ENCODE results near the gene MT1A. TPM values are rescaled to one million over a fixed set of nuclear protein-coding genes. Genes with fewer than 3 reads are reported as not detected.

MT1A gene
- not detected in 2 replicates for total RNA-seq

GRCh38 chr16:56637814-56638750 is at the start of gene MT1A:
TSS of gene MT1A (plus strand) at chr16:56638666. CDS start at chr16:56638739, 73 bp downstream.

DNA sequence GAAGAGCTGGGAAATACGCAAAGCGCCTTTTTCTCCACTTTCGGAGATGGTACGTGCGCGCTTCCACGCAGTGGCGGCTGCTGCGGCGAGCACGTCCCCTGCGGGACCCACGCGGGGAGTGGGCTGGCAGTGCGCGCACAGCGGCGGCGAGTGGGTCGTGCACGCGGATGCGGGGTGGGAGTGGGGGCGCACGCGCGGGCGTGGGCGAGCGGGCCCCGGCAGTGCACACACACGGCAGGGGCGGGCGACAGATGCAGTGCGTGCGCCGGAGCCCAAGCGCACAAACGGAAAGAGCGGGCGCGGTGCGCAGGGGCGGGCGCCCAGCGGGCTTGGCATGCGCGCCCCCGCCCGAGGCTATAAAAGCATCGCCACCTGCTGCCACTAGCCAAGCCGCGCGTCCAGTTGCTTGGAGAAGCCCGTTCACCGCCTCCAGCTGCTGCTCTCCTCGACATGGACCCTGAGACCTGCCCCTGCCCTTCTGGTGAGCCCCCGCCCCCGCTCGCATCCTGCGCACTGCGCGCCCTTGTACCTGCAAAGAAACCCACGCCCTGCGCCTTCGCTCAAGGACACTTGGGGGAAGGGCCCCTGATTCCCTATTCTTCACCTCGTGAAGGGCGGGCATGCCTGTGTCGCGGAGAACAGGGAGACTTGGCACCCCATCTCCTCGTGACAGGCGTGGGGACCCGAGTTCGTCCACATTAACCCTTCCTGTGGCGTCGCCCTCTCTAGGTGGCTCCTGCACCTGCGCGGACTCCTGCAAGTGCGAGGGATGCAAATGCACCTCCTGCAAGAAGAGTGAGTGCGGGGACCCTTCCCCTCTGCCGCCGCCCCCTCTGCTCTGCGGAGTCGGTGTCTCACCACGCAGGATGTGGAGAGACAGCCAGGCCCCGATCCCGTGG is 49.1 kb upstream of the MT1A start, which contains the start of gene MT3:
TSS of gene MT3 (plus strand) at position 388 of the 899 bp plus-strand sequence. CDS start at position 451, 63 bp downstream.

GRCh38 chr16:56608043-56608875 is 30.2 kb upstream of the MT1A start, which contains the start of gene MT2A:
TSS of gene MT2A (plus strand) at chr16:56608584. CDS start at chr16:56608656, 72 bp downstream.

GRCh38 chr16:56625140-56625942 is 13.1 kb upstream of the MT1A start, which contains the start of gene MT1E:
TSS of gene MT1E (plus strand) at chr16:56625781. CDS start at chr16:56625852, 71 bp downstream.

DNA sequence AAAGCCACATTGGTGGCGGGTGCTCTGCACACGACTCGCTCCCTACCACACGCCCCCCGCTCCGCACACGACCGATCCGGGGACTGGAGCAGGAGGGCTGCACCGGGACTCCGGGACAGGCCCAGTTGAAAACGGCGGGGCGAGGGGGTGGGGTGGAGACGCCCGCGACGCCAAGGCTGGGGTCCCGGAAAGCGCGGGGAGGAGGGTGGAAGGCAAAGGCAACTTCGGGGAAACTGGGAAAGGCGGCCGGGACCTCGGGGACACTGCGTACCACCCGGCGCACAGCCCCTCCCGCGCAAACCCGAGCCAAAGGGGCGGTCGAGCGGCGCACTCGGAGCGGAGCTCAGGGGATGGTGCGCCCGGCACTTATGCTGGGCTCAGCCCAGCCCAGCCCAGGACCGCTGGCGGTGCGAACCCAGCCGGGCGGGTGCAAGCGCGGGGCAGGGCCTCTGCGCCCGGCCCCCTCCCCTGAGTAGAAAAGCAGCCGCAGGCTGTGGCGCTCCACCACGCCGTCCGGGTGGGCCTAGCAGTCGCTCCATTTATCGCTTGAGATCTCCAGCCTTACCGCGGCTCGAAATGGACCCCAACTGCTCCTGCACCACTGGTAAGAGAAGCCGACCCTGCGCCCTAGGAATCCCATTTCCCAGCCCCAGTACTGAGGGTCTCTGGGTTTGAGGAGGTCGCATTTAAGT is 6.2 kb upstream of the MT1A start, which contains the start of gene MT1M:
TSS of gene MT1M (plus strand) at position 504 of the 692 bp plus-strand sequence. CDS start at position 577, 73 bp downstream.

DNA sequence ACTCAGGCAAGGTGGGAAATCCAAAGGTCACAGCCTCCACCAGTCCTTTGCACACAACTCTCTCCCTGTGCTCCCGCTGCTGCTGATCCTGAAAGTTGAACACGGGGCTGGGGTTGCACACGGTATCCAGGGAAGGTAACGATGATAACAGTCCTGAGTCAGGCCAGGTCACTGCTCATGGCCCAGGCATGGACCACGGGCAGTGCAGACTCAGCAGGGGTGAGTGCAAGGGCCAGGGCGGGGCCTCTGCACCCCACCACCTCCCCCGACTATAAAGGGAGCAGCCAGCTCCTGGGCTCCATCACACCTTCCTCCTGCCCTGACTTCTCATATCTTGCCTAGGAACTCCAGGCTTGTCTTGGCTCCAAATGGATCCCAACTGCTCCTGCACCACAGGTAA is 13.1 kb downstream of the MT1A start, which contains the start of gene MT1B:
TSS of gene MT1B (plus strand) at position 301 of the 400 bp plus-strand sequence. CDS start at position 369, 68 bp downstream.

GRCh38 chr16:56657555-56658326 is 19.3 kb downstream of the MT1A start, which contains the start of gene MT1F:
TSS of gene MT1F (plus strand) at chr16:56657959. CDS start at chr16:56658059, 100 bp downstream.

DNA sequence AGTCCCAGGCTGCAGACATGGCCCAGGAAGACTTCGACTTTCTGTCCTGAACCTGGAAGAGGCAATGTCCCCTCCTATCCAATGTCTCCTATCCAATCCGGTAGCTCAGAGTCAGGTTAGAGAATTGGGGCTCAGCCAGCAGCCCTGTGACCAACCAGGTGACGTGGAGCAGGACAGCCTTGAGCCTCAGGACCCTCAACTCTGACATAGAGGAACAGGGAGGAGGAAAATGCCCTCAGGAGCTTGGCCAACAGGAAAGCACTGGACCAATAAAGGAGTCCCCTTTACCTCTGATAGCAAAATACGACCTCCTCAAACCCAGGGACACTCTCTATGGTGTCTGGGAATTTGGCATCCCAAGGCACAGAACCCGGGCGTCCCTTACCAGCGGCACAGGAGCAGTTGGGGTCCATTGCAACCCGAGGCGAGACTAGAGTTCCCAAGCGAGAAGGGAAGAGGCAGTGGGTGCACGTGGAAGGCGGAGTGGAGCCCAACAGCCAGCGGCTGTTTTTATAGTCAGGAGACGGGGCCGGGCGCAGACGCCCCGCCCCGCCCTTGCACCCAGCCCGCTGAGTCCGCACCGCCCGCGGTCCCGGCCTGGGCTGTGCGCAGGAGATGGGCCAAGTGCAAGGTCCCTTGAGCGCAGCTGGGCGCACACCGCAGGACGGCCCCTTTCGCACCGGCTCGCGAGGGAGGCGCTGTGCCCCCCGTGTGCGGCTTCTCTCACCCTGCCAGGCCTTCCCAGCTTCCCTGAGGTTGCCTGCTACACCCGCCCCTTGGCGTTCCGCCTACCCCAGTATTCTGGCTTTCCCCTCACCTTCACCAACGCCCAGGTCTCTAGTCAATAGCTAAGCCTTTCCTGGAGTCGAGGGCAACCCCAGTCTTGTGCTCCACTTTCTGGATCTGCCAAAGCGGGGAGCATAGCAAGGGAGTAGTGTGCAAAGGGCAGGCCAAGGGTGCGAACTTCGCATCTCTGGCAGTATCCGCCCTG is 29.4 kb downstream of the MT1A start, which contains the start of gene MT1G:
TSS of gene MT1G (minus strand) at position 485 of the 991 bp plus-strand sequence. CDS start at position 413, 72 bp downstream.

DNA sequence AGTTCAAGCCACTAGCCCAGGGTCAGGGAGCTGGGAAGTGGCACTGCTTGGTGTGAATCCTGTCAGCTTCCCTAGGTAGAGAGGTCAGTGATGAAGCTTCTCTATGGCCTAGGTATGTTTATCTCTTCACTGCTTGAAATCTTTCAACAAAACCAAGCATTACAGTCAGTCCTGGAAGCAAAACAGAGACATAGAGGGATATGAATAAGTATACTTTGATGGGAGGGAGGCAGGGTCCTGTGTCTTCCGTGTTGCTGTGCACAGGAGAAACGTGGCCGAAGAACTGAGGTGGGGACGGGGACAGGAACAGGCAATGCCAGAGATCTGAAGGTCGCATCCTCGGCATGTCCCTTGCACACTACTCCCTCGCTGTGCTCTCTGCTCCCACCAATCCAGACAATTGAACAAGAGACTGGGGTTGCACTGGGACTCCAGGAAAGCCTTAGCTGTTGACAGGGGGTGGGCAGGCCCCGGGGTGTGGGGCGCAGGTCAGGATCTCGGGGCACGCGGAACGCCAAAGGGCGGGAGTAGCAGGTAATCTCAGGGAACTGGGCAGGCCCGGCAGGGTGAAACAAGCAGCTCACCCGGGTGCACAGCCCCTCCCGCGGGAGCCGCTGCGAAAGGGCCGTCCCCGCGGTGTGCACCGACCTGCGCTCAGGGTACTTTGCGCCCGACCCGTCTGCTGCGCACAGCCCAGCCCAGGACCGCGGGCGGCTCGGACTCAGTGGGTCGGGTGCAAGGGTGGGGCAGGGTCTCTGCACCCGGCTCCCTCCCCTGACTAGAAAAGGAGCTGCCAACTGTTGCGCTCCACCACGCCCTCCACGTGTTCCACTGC is 30.8 kb downstream of the MT1A start, which contains the start of gene MT1H:
TSS of gene MT1H (plus strand) at position 810 of the 835 bp plus-strand sequence. CDS start 71 bp downstream, outside the sequence.

GRCh38 chr16:56681939-56682702 is 43.7 kb downstream of the MT1A start, which contains the start of gene MT1X:
TSS of gene MT1X (plus strand) at chr16:56682470. CDS start at chr16:56682541, 71 bp downstream.

Other genes starting within 250 kb of the MT1A start
- 107 and 112 TPM in 2 replicates for gene AMFR, start 213.1 kb upstream of the MT1A start, total RNA-seq
- gene NUDT21, start 187.3 kb upstream of the MT1A start, total RNA-seq, result 63.7 and 67.4 TPM in 2 replicates
- gene OGFOD1, start 187.1 kb upstream of the MT1A start, total RNA-seq, result 49.7 and 62.8 TPM in 2 replicates
- 29.3 and 35.9 TPM in 2 replicates for gene BBS2, start 118.6 kb upstream of the MT1A start, total RNA-seq
- not detected in 2 replicates for gene MT4, start 73.6 kb upstream of the MT1A start, total RNA-seq
- gene MT3, start 49.1 kb upstream of the MT1A start, total RNA-seq, result not detected in 2 replicates
- gene MT2A, start 30.1 kb upstream of the MT1A start, total RNA-seq, result 602 and 1,004 TPM in 2 replicates
- 367 and 549 TPM in 2 replicates for gene MT1E, start 12.9 kb upstream of the MT1A start, total RNA-seq
- not detected in 2 replicates for gene MT1M, start 6.0 kb upstream of the MT1A start, total RNA-seq
- not detected in 2 replicates for gene MT1B, start 13.2 kb downstream of the MT1A start, total RNA-seq
- 1.5 and 6.8 TPM in 2 replicates for gene MT1F, start 19.3 kb downstream of the MT1A start, total RNA-seq
- 1.1 TPM in 1 of 2 replicates, not detected in the other for gene MT1G, start 29.4 kb downstream of the MT1A start, total RNA-seq
- gene MT1H, start 31.1 kb downstream of the MT1A start, total RNA-seq, result not detected in 2 replicates
- 1,022 and 1,842 TPM in 2 replicates for gene MT1X, start 43.8 kb downstream of the MT1A start, total RNA-seq
- 52.4 and 72.1 TPM in 2 replicates for gene NUP93, start 91.5 kb downstream of the MT1A start, total RNA-seq
- gene SLC12A3, start 226.5 kb downstream of the MT1A start, total RNA-seq, result not detected in 2 replicates